PC-3 (cell line): ENCODE results near the gene CARD19. TPM values are rescaled to one million over a fixed set of nuclear protein-coding genes. Genes with fewer than 3 reads are reported as not detected.

Experiments
- ATAC-seq: fragments of 200-7000 bp; cut with Tn5 transposase; 2 replicates; pipeline ENCODE4 v1.9.1; 2020; ENCODE audit warnings: mild to moderate bottlenecking, moderate library complexity
- BruUV-seq: library from RNA; stranded (reverse); fragments of 400-500 nt; replicated peaks from 2 replicates; lab custom pipeline; 2021; lab: Mats Ljungman, UMichigan
- CTCF ChIA-PET: fragments of 300-600 bp; sonication (Branson Sonifier 250); formaldehyde crosslinking; loops from one replicate; lab custom pipeline; 2022; ENCODE audit warnings: antibody characterized with exemption; lab: Charles Lee
- POLR2A ChIA-PET: fragments of 300-600 bp; sonication (Branson Sonifier 250); formaldehyde crosslinking; loops from one replicate; lab custom pipeline; 2022; ENCODE audit warnings: antibody characterized with exemption; ENCODE audit not compliant: unreplicated experiment; lab: Charles Lee
- DNase-seq: peaks from one replicate; pipeline ENCODE4 v3.0.0-alpha.2; 2015
- H2AFZ ChIP-seq: fragments of 300-600 bp; sonication (generic); 2 replicates; pipeline ENCODE4 v1.6.0; 2016; ENCODE audit warnings: antibody characterized with exemption, low read length
- H3F3A ChIP-seq: fragments of 300-600 bp; sonication (generic); one replicate; pipeline ENCODE4 v1.6.0; 2017; ENCODE audit warnings: antibody characterized with exemption, low read length, control low read depth, mild to moderate bottlenecking; ENCODE audit not compliant: unreplicated experiment
- H3K27ac ChIP-seq: fragments of 300-600 bp; sonication (generic); 2 replicates; pipeline ENCODE4 v1.5.1; 2016; ENCODE audit warnings: mild to moderate bottlenecking, low read length
- H3K27me3 ChIP-seq: fragments of 300-600 bp; sonication (generic); 2 replicates; pipeline ENCODE4 v1.6.1; 2016; ENCODE audit warnings: low read length, mixed read lengths
- H3K36me3 ChIP-seq: fragments of 300-600 bp; sonication (generic); 2 replicates; pipeline ENCODE4 v1.6.1; 2016; ENCODE audit warnings: low read depth, mixed run types, low read length, mixed read lengths
- H3K4me1 ChIP-seq: fragments of 300-600 bp; sonication (generic); 2 replicates; pipeline ENCODE4 v1.5.1; 2016; ENCODE audit warnings: low read length; ENCODE audit not compliant: insufficient read depth
- H3K4me2 ChIP-seq: fragments of 300-600 bp; sonication (generic); 2 replicates; pipeline ENCODE4 v1.6.0; 2016; ENCODE audit warnings: low read length
- H3K4me3 ChIP-seq: fragments of 300-600 bp; sonication (generic); 2 replicates; pipeline ENCODE4 v1.5.1; 2016; ENCODE audit warnings: mild to moderate bottlenecking, low read length, mixed read lengths
- H3K79me2 ChIP-seq: fragments of 300-600 bp; sonication (generic); 2 replicates; pipeline ENCODE4 v1.6.1; 2017; ENCODE audit warnings: low read length, mixed read lengths
- H3K9ac ChIP-seq: fragments of 300-600 bp; sonication (generic); 2 replicates; pipeline ENCODE4 v1.6.0; 2016; ENCODE audit warnings: mild to moderate bottlenecking, low read length
- H3K9me2 ChIP-seq: fragments of 300-600 bp; sonication (generic); replicated peaks from 2 replicates; pipeline ENCODE4 v1.6.1; 2016; ENCODE audit warnings: mixed run types, low read length, mixed read lengths
- H3K9me3 ChIP-seq: fragments of 300-600 bp; sonication (generic); 2 replicates; pipeline ENCODE4 v1.6.1; 2016; ENCODE audit warnings: low read length, mixed read lengths
- H4K20me1 ChIP-seq: fragments of 300-600 bp; sonication (generic); 2 replicates; pipeline ENCODE4 v1.6.1; 2016; ENCODE audit warnings: low read length, mixed read lengths
- EZH2 ChIP-seq: fragments of 300-600 bp; sonication (generic); IDR thresholded peaks from one replicate; pipeline ENCODE4 v1.6.1; 2017; ENCODE audit warnings: antibody characterized with exemption, mild to moderate bottlenecking, low read length; ENCODE audit not compliant: unreplicated experiment
- EZH2phosphoT487 ChIP-seq: fragments of 300-600 bp; sonication (generic); IDR thresholded peaks from 2 replicates; pipeline ENCODE4 v1.6.1; 2018; ENCODE audit warnings: mild to moderate bottlenecking, antibody characterized with exemption, low read length, borderline replicate concordance
- intact Hi-C: fragments of 100-400 bp; cut with micrococcal nuclease; formaldehyde crosslinking; loops from 2 replicates; pipeline ENCODE4 v1.9.0; 2023
- total RNA-seq: library from RNA; depleted of rRNA; stranded (reverse); fragments of >200 nt; gene quantifications from 2 replicates; pipeline ENCODE4 v1.2.3, GENCODE V29; 2014
- TF ChIP-seq, protein P1 (sequence below): fragments of 300-600 bp; sonication (generic); conservative IDR thresholded peaks from 2 replicates; pipeline ENCODE4 v1.5.1; 2017; ENCODE audit warnings: antibody characterized with exemption, low read depth, mild to moderate bottlenecking, low read length

The CARD19 gene
- total RNA-seq, 1 experiment from 2014 or later: 68.6 TPM

DNA sequence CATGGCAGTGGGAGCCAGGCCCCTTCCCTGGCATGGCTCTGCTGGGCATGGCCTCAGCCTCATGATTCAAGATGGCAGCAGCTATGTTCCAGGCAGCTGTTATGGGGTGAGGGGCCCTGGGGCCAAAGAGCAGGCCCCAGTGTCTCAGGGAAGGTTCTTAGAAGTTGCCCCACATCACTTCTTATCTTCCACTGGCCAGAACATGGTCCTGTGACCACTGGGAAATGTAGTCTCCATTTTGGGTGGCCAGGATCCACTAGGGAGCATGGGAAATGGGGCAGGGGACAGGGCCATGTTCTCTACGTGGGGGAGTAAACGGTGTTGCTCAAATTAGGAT, 19.3 kb upstream of the CARD19 start:
- no peaks in the 10 kb centered on the region for H4K20me1 ChIP-seq
- no TSS peak for BruUV-seq
- intact Hi-C loops: no loop called here
- H3K9me2 ChIP-seq: no peaks in the 10 kb centered on the region
- no peak overlapping the region for H2AFZ ChIP-seq
- no peak overlapping the region for H3K9ac ChIP-seq
- H3K27ac ChIP-seq: no peak overlapping the region
- no peaks in the 10 kb centered on the region for H3K36me3 ChIP-seq
- ChIA-PET CTCF (no interaction called here), POLR2A (no interaction called here)
- no peak overlapping the region for H3K4me3 ChIP-seq
- no peaks in the 10 kb centered on the region for H3K4me1 ChIP-seq
- H3F3A ChIP-seq: no peaks in the 10 kb centered on the region
- no peaks in the 10 kb centered on the region for H3K79me2 ChIP-seq
- H3K27me3 ChIP-seq: no peaks in the 10 kb centered on the region
- TF ChIP-seq EZH2phosphoT487 (no peak), EZH2 (no peak)
- TF ChIP-seq, protein P1, sequence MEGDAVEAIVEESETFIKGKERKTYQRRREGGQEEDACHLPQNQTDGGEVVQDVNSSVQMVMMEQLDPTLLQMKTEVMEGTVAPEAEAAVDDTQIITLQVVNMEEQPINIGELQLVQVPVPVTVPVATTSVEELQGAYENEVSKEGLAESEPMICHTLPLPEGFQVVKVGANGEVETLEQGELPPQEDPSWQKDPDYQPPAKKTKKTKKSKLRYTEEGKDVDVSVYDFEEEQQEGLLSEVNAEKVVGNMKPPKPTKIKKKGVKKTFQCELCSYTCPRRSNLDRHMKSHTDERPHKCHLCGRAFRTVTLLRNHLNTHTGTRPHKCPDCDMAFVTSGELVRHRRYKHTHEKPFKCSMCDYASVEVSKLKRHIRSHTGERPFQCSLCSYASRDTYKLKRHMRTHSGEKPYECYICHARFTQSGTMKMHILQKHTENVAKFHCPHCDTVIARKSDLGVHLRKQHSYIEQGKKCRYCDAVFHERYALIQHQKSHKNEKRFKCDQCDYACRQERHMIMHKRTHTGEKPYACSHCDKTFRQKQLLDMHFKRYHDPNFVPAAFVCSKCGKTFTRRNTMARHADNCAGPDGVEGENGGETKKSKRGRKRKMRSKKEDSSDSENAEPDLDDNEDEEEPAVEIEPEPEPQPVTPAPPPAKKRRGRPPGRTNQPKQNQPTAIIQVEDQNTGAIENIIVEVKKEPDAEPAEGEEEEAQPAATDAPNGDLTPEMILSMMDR: no peak
- no peak for DNase-seq
- no peak for ATAC-seq
- H3K4me2 ChIP-seq: no peak overlapping the region
- no peaks in the 10 kb centered on the region for H3K9me3 ChIP-seq

DNA sequence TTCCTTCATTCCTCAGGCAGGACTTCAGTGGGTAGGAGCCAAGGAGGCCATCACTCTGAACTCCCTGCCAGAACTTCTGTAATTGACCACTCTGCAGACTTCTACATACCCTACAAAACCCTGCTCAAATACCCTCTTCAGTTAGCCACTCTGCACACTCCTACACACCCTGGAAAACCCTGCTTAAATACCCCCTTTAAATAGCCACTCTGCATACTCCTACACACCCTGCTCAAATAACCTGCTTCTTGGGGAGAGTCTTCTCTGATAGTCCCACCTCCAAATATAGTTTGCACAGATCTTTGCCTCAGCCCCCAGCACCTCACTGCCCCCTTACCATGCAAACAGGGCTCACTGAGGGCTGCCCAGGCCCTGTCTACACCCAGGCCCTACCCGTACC, 18.6 kb upstream of the CARD19 start:
- intact Hi-C loops: no loop called here
- CTCF ChIA-PET: no interaction called here

DNA sequence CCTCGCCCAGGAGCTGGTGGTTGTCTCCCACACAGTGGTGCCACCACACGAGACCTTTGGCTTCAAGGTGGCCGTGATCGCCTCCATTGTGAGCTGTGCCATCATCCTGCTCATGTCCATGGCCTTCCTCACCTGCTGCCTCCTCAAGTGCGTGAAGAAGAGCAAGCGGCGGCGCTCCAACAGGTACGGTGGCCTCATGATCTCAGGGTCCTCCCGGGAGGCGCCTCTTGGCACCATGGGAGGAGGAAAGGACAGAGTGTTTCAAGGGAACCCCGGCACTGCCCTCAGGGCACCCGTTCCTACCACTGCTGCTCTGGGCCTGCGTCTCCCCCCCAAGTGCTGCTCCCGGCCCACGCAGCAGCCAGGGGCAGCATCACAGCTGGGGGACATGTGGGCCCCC, 18.2 kb upstream of the CARD19 start:
- no peak overlapping the region for H3K4me3 ChIP-seq
- CTCF ChIA-PET: no interaction called here
- no peaks in the 10 kb centered on the region for H3K9me3 ChIP-seq
- H3K9ac ChIP-seq: no peak overlapping the region
- POLR2A ChIA-PET: no interaction called here
- no peak overlapping the region for H3K27ac ChIP-seq
- DNase-seq: no peak
- H3K79me2 ChIP-seq: no peaks in the 10 kb centered on the region
- ATAC-seq: no peak
- H3F3A ChIP-seq: no peaks in the 10 kb centered on the region
- no peaks in the 10 kb centered on the region for H4K20me1 ChIP-seq
- TF ChIP-seq, protein P1: no peak
- no peak for TF ChIP-seq EZH2
- no peak for TF ChIP-seq EZH2phosphoT487
- no peaks in the 10 kb centered on the region for H3K36me3 ChIP-seq
- no peak overlapping the region for H2AFZ ChIP-seq
- BruUV-seq: no TSS peak
- H3K9me2 ChIP-seq: no peaks in the 10 kb centered on the region
- H3K4me2 ChIP-seq: no peak overlapping the region
- H3K4me1 ChIP-seq: no peaks in the 10 kb centered on the region
- intact Hi-C loops: no loop called here
- no peaks in the 10 kb centered on the region for H3K27me3 ChIP-seq

More for the DNA sequence above, 18.6 kb upstream of the CARD19 start:
- no peak for ATAC-seq
- Histone ChIP-seq H4K20me1 (no peaks in the 10 kb centered on the region), H3K27me3 (no peaks in the 10 kb centered on the region), H3K36me3 (no peaks in the 10 kb centered on the region), H3K79me2 (no peaks in the 10 kb centered on the region), H2AFZ (no peak overlapping the region), H3K9me2 (no peaks in the 10 kb centered on the region), H3K4me1 (no peaks in the 10 kb centered on the region), H3K4me3 (no peak overlapping the region), H3F3A (no peaks in the 10 kb centered on the region), H3K9ac (no peak overlapping the region), H3K27ac (no peak overlapping the region), H3K4me2 (no peak overlapping the region), H3K9me3 (no peaks in the 10 kb centered on the region)
- POLR2A ChIA-PET: no interaction called here
- BruUV-seq: no TSS peak
- no peak for DNase-seq
- no peak for TF ChIP-seq EZH2
